ACC112 (cell line): Measurements from ENCODE around the gene CD1C.
"Not testable (repeated sequence)": the region's sequence is repeated elsewhere in the genome, so short reads cannot be mapped to it uniquely, and the experiment has no call there.

Experiments used
- H2AFZ ChIP-seq: fragments of 200-600 bp; sonication (generic); one replicate; pipeline ENCODE4 v1.6.0; 2017; ENCODE audit warnings: antibody characterized with exemption, low read length; ENCODE audit not compliant: unreplicated experiment
- H3K27ac ChIP-seq: fragments of 200-600 bp; sonication (generic); 2 replicates; pipeline ENCODE4 v1.5.1; 2014; ENCODE audit warnings: low read depth, mild to moderate bottlenecking, antibody characterized with exemption, low read length, moderate library complexity
- H3K27me3 ChIP-seq: fragments of 200-600 bp; sonication (generic); 2 replicates; pipeline ENCODE4 v1.6.1; 2014; ENCODE audit warnings: mild to moderate bottlenecking, antibody characterized with exemption, low read length, moderate library complexity, mixed read lengths; ENCODE audit not compliant: insufficient read depth
- H3K36me3 ChIP-seq: fragments of 200-600 bp; sonication (generic); 2 replicates; pipeline ENCODE4 v1.6.1; 2016; ENCODE audit warnings: mild to moderate bottlenecking, antibody characterized with exemption, low read length, moderate library complexity, mixed read lengths; ENCODE audit not compliant: insufficient read depth
- H3K4me1 ChIP-seq: fragments of 200-600 bp; sonication (generic); one replicate; pipeline ENCODE4 v1.6.1; 2016; ENCODE audit warnings: low read length, mixed read lengths; ENCODE audit not compliant: insufficient read depth, unreplicated experiment, control insufficient read depth
- H3K4me3 ChIP-seq: fragments of 200-600 bp; sonication (generic); 2 replicates; pipeline ENCODE4 v1.5.1; 2014; ENCODE audit warnings: mild to moderate bottlenecking, low read depth, low read length
- H3K79me2 ChIP-seq: fragments of 200-600 bp; sonication (generic); one replicate; pipeline ENCODE4 v1.6.0; 2016; ENCODE audit warnings: low read length; ENCODE audit not compliant: control insufficient read depth, unreplicated experiment, insufficient read depth

CD1C gene

GRCh38 chr1:158274797-158275196 is 14.9 kb upstream of the CD1C start:
- Histone ChIP-seq H3K27ac (no peak overlapping the region), H3K36me3 (no peaks in the 10 kb centered on the region), H2AFZ (no peak overlapping the region), H3K4me1 (no peaks in the 10 kb centered on the region), H3K27me3 (no peaks in the 10 kb centered on the region), H3K79me2 (no peaks in the 10 kb centered on the region), H3K4me3 (no peak overlapping the region)

GRCh38 chr1:158282421-158282820 is 7.3 kb upstream of the CD1C start:
- H3K79me2 ChIP-seq, H3K36me3 ChIP-seq, H3K27ac ChIP-seq, H3K27me3 ChIP-seq, H3K4me1 ChIP-seq, H3K4me3 ChIP-seq, H2AFZ ChIP-seq: not testable (repeated sequence)

GRCh38 chr1:158283965-158284364 is 5.8 kb upstream of the CD1C start:
- Histone ChIP-seq H3K79me2 (no peaks in the 10 kb centered on the region), H3K4me3 (no peak overlapping the region), H3K4me1 (no peaks in the 10 kb centered on the region), H2AFZ (no peak overlapping the region), H3K27me3 (no peaks in the 10 kb centered on the region), H3K36me3 (no peaks in the 10 kb centered on the region), H3K27ac (no peak overlapping the region)

- no peaks in the 10 kb centered on the region for H3K27me3 ChIP-seq
- no peak overlapping the region for H2AFZ ChIP-seq
- no peak overlapping the region for H3K4me3 ChIP-seq
- no peaks in the 10 kb centered on the region for H3K4me1 ChIP-seq
- H3K79me2 ChIP-seq: no peaks in the 10 kb centered on the region
- H3K27ac ChIP-seq: no peak overlapping the region
- no peaks in the 10 kb centered on the region for H3K36me3 ChIP-seq
Observed at GRCh38 chr1:158285756-158286241, 3.9 kb upstream of the CD1C start.

GRCh38 chr1:158286487-158286886 is 3.2 kb upstream of the CD1C start:
- H3K36me3 ChIP-seq: no peaks in the 10 kb centered on the region
- no peak overlapping the region for H3K27ac ChIP-seq

GRCh38 chr1:158286941-158287346 is 2.8 kb upstream of the CD1C start:
- H3K4me3 ChIP-seq: no peak overlapping the region
- H3K27ac ChIP-seq: no peak overlapping the region

More at GRCh38 chr1:158286487-158286886, 3.2 kb upstream of the CD1C start:
- H2AFZ ChIP-seq: no peak overlapping the region
- no peaks in the 10 kb centered on the region for H3K27me3 ChIP-seq
- H3K4me1 ChIP-seq: no peaks in the 10 kb centered on the region
- H3K4me3 ChIP-seq: no peak overlapping the region
- H3K79me2 ChIP-seq: no peaks in the 10 kb centered on the region

GRCh38 chr1:158290321-158290844 is 660 bp downstream of the CD1C start:
- no peaks in the 10 kb centered on the region for H3K4me1 ChIP-seq
- H3K27ac ChIP-seq: no peak overlapping the region
- H3K4me3 ChIP-seq: no peak overlapping the region
- H2AFZ ChIP-seq: no peak overlapping the region
- H3K36me3 ChIP-seq: no peaks in the 10 kb centered on the region
- H3K27me3 ChIP-seq: no peaks in the 10 kb centered on the region
- no peaks in the 10 kb centered on the region for H3K79me2 ChIP-seq

More at GRCh38 chr1:158286941-158287346, 2.8 kb upstream of the CD1C start:
- Histone ChIP-seq H3K79me2 (no peaks in the 10 kb centered on the region), H3K27me3 (no peaks in the 10 kb centered on the region), H2AFZ (no peak overlapping the region), H3K36me3 (no peaks in the 10 kb centered on the region), H3K4me1 (no peaks in the 10 kb centered on the region)

- H3K36me3 ChIP-seq: no peaks in the 10 kb centered on the region
- H3K27me3 ChIP-seq: no peaks in the 10 kb centered on the region
- H3K4me3 ChIP-seq: no peak overlapping the region
- H3K79me2 ChIP-seq: no peaks in the 10 kb centered on the region
- H2AFZ ChIP-seq: no peak overlapping the region
- no peaks in the 10 kb centered on the region for H3K4me1 ChIP-seq
- no peak overlapping the region for H3K27ac ChIP-seq
Observed at GRCh38 chr1:158295791-158296190, 6.1 kb downstream of the CD1C start.

GRCh38 chr1:158310623-158311022 is 20.9 kb downstream of the CD1C start:
- no peaks in the 10 kb centered on the region for H3K4me1 ChIP-seq
- H3K27me3 ChIP-seq: no peaks in the 10 kb centered on the region
- H2AFZ ChIP-seq: no peak overlapping the region
- no peaks in the 10 kb centered on the region for H3K36me3 ChIP-seq
- no peaks in the 10 kb centered on the region for H3K79me2 ChIP-seq
- no peak overlapping the region for H3K4me3 ChIP-seq
- H3K27ac ChIP-seq: no peak overlapping the region

- H3K27ac ChIP-seq: no peak overlapping the region
- H2AFZ ChIP-seq: no peak overlapping the region
- H3K4me1 ChIP-seq: no peaks in the 10 kb centered on the region
Observed at GRCh38 chr1:158311066-158311465, 21.3 kb downstream of the CD1C start.

GRCh38 chr1:158323866-158324265 is 34.1 kb downstream of the CD1C start:
- Histone ChIP-seq H3K27ac (no peak overlapping the region), H3K36me3 (no peaks in the 10 kb centered on the region), H3K4me1 (no peaks in the 10 kb centered on the region)

More at GRCh38 chr1:158311066-158311465, 21.3 kb downstream of the CD1C start:
- Histone ChIP-seq H3K4me3 (no peak overlapping the region), H3K27me3 (no peaks in the 10 kb centered on the region), H3K79me2 (no peaks in the 10 kb centered on the region), H3K36me3 (no peaks in the 10 kb centered on the region)

More at GRCh38 chr1:158323866-158324265, 34.1 kb downstream of the CD1C start:
- Histone ChIP-seq H2AFZ (no peak overlapping the region), H3K27me3 (no peaks in the 10 kb centered on the region), H3K4me3 (no peak overlapping the region), H3K79me2 (no peaks in the 10 kb centered on the region)
